Astrocyte (in vitro differentiated cells and primary cell): Measurements from ENCODE around the gene CENPX. TPM values are rescaled to one million over a fixed set of nuclear protein-coding genes. Genes with fewer than 3 reads are reported as not detected.

Source experiments
- DNase-seq: peaks from one replicate; pipeline ENCODE4 v3.0.0-alpha.2; 2010; ENCODE audit warnings: low read depth
- FAIRE-seq: peaks from 2 replicates; lab custom pipeline; 2011; peaks lifted over from hg19 to GRCh38; lab: Jason Lieb, UNC
- H2AFZ ChIP-seq: 2 replicates; pipeline ENCODE4 v1.6.0; 2012; ENCODE audit warnings: low read depth, low read length, inconsistent platforms
- H3K27ac ChIP-seq: 2 replicates; pipeline ENCODE4 v1.5.1; 2011; ENCODE audit warnings: low read depth, low read length, inconsistent platforms
- H3K27me3 ChIP-seq: 2 replicates; pipeline ENCODE4 v1.6.0; 2011; ENCODE audit warnings: low read length, inconsistent platforms; ENCODE audit not compliant: insufficient read depth
- H3K36me3 ChIP-seq: 2 replicates; pipeline ENCODE4 v1.5.1; 2011; ENCODE audit warnings: low read length, inconsistent platforms; ENCODE audit not compliant: insufficient read depth
- H3K4me1 ChIP-seq: 2 replicates; pipeline ENCODE4 v1.5.1; 2011; ENCODE audit warnings: low read length, inconsistent platforms; ENCODE audit not compliant: insufficient read depth
- H3K4me2 ChIP-seq: 2 replicates; pipeline ENCODE4 v1.6.0; 2012; ENCODE audit warnings: low read length, inconsistent platforms
- H3K4me3 ChIP-seq: 2 replicates; pipeline ENCODE4 v1.5.1; 2011; ENCODE audit warnings: low read depth, mild to moderate bottlenecking, low read length, inconsistent platforms; ENCODE audit not compliant: insufficient read depth
- H3K79me2 ChIP-seq: 2 replicates; pipeline ENCODE4 v1.6.0; 2012; ENCODE audit warnings: mild to moderate bottlenecking, low read length, inconsistent platforms; ENCODE audit not compliant: insufficient read depth
- H3K9ac ChIP-seq: 2 replicates; pipeline ENCODE4 v1.6.0; 2012; ENCODE audit warnings: mild to moderate bottlenecking, low read length, inconsistent platforms
- H3K9me3 ChIP-seq: 2 replicates; pipeline ENCODE4 v1.5.1; 2012; ENCODE audit warnings: low read depth, mild to moderate bottlenecking, low read length, inconsistent platforms; ENCODE audit not compliant: insufficient read depth
- H4K20me1 ChIP-seq: 2 replicates; pipeline ENCODE4 v1.6.0; 2012; ENCODE audit warnings: low read length, inconsistent platforms; ENCODE audit not compliant: insufficient read depth
- H3K27ac Mint-ChIP-seq: one replicate; pipeline ENCODE4 v1.8.0; 2021; ENCODE audit warnings: mild to moderate bottlenecking, mixed read lengths; ENCODE audit not compliant: unreplicated experiment
- H3K27me3 Mint-ChIP-seq: one replicate; pipeline ENCODE4 v1.8.0; 2021; ENCODE audit warnings: low read depth, mixed read lengths; ENCODE audit not compliant: unreplicated experiment
- H3K36me3 Mint-ChIP-seq: one replicate; pipeline ENCODE4 v1.8.0; 2021; ENCODE audit warnings: low read depth, mixed read lengths; ENCODE audit not compliant: unreplicated experiment
- H3K4me1 Mint-ChIP-seq: one replicate; pipeline ENCODE4 v1.8.0; 2021; ENCODE audit warnings: low read depth, mixed read lengths; ENCODE audit not compliant: unreplicated experiment
- H3K4me3 Mint-ChIP-seq: one replicate; pipeline ENCODE4 v1.8.0; 2021; ENCODE audit warnings: mild to moderate bottlenecking, moderate library complexity, mixed read lengths; ENCODE audit not compliant: unreplicated experiment
- H3K9me3 Mint-ChIP-seq: one replicate; pipeline ENCODE4 v1.8.0; 2021; ENCODE audit warnings: mild to moderate bottlenecking, mixed read lengths; ENCODE audit not compliant: unreplicated experiment
- EZH2 ChIP-seq: IDR thresholded peaks from 2 replicates; pipeline ENCODE4 v1.6.1; 2012; ENCODE audit warnings: mild to moderate bottlenecking, low read length, inconsistent platforms; ENCODE audit not compliant: insufficient read depth
- total RNA-seq: library from RNA; stranded (reverse); gene quantifications from 2 replicates; pipeline ENCODE4 v1.2.1, GENCODE V29; 2021
- TF ChIP-seq, protein P1 (sequence below): IDR thresholded peaks from 2 replicates; pipeline ENCODE4 v1.5.1; 2011; ENCODE audit warnings: low read depth, mild to moderate bottlenecking, inconsistent platforms, low read length, moderate library complexity; ENCODE audit not compliant: insufficient read depth

CENPX gene
- total RNA-seq, 1 donor from 2014 or later: 26.7 TPM

DNA sequence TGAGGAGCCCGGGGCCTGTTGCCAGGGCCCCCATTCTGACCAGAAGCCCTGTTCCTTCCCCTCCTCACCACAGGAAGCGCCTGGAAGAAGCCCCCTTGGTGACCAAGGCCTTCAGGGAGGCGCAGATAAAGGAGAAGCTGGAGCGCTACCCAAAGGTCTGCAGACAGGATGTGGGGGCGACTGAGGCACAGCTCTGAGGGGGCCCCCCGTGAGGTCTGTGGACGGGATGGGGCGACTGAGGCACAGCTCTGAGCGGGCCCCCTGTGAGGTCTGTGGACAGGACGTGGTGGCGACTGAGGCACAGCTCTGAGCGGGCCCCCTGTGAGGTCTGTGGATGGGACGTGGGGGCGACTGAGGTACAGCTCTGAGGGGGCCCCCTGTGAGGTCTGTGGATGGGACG, 13.3 kb downstream of the CENPX start:
- FAIRE-seq (no peak), DNase-seq (no peak)
- no peak overlapping the region for H3K4me3 ChIP-seq
- H3K79me2 ChIP-seq: no peaks in the 10 kb centered on the region
- peaks cover 6% of the 10 kb centered on the region for H4K20me1 ChIP-seq
- no peak overlapping the region for H3K27ac Mint-ChIP-seq
- H3K4me3 Mint-ChIP-seq: no peak overlapping the region
- H3K4me2 ChIP-seq: no peak overlapping the region
- no peaks in the 10 kb centered on the region for H3K36me3 ChIP-seq
- peaks cover 25% of the 10 kb centered on the region for H3K4me1 ChIP-seq
- H3K27me3 Mint-ChIP-seq: no peaks in the 10 kb centered on the region
- no peak overlapping the region for H2AFZ ChIP-seq
- no peaks in the 10 kb centered on the region for H3K9me3 Mint-ChIP-seq
- H3K27me3 ChIP-seq: no peaks in the 10 kb centered on the region
- no peak overlapping the region for H3K27ac ChIP-seq
- H3K36me3 Mint-ChIP-seq: no peaks in the 10 kb centered on the region
- no peaks in the 10 kb centered on the region for H3K9me3 ChIP-seq
- peaks cover 6% of the 10 kb centered on the region for H3K4me1 Mint-ChIP-seq
- H3K9ac ChIP-seq: no peak overlapping the region
- TF ChIP-seq, protein P1, sequence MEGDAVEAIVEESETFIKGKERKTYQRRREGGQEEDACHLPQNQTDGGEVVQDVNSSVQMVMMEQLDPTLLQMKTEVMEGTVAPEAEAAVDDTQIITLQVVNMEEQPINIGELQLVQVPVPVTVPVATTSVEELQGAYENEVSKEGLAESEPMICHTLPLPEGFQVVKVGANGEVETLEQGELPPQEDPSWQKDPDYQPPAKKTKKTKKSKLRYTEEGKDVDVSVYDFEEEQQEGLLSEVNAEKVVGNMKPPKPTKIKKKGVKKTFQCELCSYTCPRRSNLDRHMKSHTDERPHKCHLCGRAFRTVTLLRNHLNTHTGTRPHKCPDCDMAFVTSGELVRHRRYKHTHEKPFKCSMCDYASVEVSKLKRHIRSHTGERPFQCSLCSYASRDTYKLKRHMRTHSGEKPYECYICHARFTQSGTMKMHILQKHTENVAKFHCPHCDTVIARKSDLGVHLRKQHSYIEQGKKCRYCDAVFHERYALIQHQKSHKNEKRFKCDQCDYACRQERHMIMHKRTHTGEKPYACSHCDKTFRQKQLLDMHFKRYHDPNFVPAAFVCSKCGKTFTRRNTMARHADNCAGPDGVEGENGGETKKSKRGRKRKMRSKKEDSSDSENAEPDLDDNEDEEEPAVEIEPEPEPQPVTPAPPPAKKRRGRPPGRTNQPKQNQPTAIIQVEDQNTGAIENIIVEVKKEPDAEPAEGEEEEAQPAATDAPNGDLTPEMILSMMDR: no peak
- no peak for TF ChIP-seq EZH2

DNA sequence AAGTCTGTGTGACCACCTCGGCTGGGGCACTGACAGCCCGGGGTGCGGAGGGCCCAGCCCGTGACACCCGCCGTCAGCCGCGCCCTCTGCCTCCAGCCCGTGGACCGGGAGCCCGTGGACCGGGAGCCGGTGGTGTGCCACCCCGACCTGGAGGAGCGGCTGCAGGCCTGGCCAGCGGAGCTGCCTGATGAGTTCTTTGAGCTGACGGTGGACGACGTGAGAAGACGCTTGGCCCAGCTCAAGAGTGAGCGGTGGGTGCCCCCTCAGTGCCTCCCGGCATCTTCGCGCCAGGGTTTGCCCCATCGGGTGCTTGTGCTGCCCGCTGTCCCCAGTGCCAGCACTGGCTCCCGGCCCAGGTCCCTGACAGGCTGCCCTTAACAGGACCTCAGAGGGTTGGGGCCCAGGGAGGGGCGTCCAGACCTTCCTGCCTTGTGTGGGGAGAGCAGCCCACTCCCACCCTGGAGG, 13.7 kb downstream of the CENPX start:
- no peaks in the 10 kb centered on the region for H3K9me3 ChIP-seq
- no peak overlapping the region for H3K4me3 ChIP-seq
- no peak overlapping the region for H3K4me2 ChIP-seq
- no peak for DNase-seq
- H3K4me1 ChIP-seq: peaks cover 29% of the 10 kb centered on the region
- Mint-ChIP-seq H3K4me1 (peaks cover 6% of the 10 kb centered on the region), H3K36me3 (no peaks in the 10 kb centered on the region), H3K27me3 (no peaks in the 10 kb centered on the region), H3K4me3 (no peak overlapping the region), H3K9me3 (no peaks in the 10 kb centered on the region), H3K27ac (no peak overlapping the region)
- no peak overlapping the region for H3K27ac ChIP-seq
- no peak for FAIRE-seq
- TF ChIP-seq, protein P1: no peak
- TF ChIP-seq EZH2: no peak
- no peaks in the 10 kb centered on the region for H3K79me2 ChIP-seq
- no peaks in the 10 kb centered on the region for H3K27me3 ChIP-seq
- no peak overlapping the region for H2AFZ ChIP-seq
- no peak overlapping the region for H3K9ac ChIP-seq
- H3K36me3 ChIP-seq: no peaks in the 10 kb centered on the region
- peaks cover 6% of the 10 kb centered on the region for H4K20me1 ChIP-seq

DNA sequence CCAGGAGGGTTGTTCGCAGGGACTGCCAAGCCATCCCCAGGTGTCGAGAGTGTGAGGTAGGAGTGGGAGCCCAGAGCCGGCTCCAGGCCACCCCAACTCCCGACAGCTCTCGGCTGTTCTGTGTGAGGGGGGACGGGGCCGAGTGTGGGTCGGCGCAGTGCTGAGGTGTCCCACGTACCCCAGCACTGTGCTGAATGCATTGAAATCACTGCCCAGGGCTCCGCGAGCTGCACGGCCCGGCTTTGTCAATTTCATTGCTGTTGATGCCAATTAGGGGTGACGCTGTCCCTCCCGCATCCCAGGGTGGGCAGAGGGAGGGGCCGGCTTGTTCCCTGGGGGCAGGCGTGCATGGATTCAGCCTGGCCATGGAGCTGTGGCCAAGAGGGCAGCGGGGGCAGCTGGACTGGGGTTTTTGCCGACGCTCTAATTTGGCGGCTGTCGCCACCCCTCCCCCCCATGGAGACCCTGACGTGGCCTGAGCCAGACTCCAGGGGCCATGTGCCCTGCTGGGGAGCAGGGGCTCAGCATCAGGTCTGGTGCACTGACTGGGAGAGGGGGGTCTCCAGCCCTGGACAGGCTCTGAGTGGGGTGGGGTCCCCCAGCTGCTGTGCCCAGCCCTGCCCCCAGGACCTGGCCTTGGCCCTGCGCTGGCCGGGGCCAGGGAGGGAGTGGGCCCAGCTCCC, 14.3 kb downstream of the CENPX start:
- Mint-ChIP-seq H3K36me3 (no peaks in the 10 kb centered on the region), H3K27me3 (no peaks in the 10 kb centered on the region), H3K4me3 (no peak overlapping the region), H3K4me1 (peaks cover 10% of the 10 kb centered on the region), H3K27ac (no peak overlapping the region), H3K9me3 (no peaks in the 10 kb centered on the region)
- H3K4me3 ChIP-seq: no peak overlapping the region
- no peak overlapping the region for H3K9ac ChIP-seq
- no peaks in the 10 kb centered on the region for H3K27me3 ChIP-seq
- DNase-seq (no peak), FAIRE-seq (no peak)
- H3K4me2 ChIP-seq: no peak overlapping the region
- H3K9me3 ChIP-seq: no peaks in the 10 kb centered on the region
- peaks cover 32% of the 10 kb centered on the region for H3K4me1 ChIP-seq
- peaks cover 6% of the 10 kb centered on the region for H4K20me1 ChIP-seq
- H3K79me2 ChIP-seq: no peaks in the 10 kb centered on the region
- no peak for TF ChIP-seq EZH2
- TF ChIP-seq, protein P1: no peak
- H2AFZ ChIP-seq: no peak overlapping the region
- H3K36me3 ChIP-seq: no peaks in the 10 kb centered on the region
- H3K27ac ChIP-seq: no peak overlapping the region
